ENCODE measurements around the gene ANKRD29. TPM values are rescaled to one million over a fixed set of nuclear protein-coding genes. Genes with fewer than 3 reads are reported as not detected.

Gene ANKRD29
- total and polyA plus RNA-seq, 9 of the 15 experiments (the other 6 are each of a cell fraction or from before 2014, with no cell fraction given): 0.36 TPM; not detected in 8

- TF ChIP-seq CEBPZ (IDR thresholded peaks at IDR 0.05; ENCODE audit: borderline replicate concordance, low read depth, low read length): no peak
- TF ChIP-seq ELK1 (CRISPR knock-in tag; IDR thresholded peaks at IDR 0.05): no peak
- no peak for TF ChIP-seq LEF1 (IDR thresholded peaks at IDR 0.05)
- no peak for TF ChIP-seq HCFC1 (IDR thresholded peaks at IDR 0.05; ENCODE audit: low read depth, low read length)
Measured at GRCh38 chr18:23650968-23651927, 11.5 kb downstream of the ANKRD29 start (continued).
